KOPT-K1 (cell line): ENCODE results near the gene NSUN2.

Experiments used
- H3K27ac ChIP-seq: fragments of 200-600 bp; sonication (generic); 2 replicates; pipeline ENCODE4 v1.5.1; 2016; ENCODE audit warnings: antibody characterized with exemption, mild to moderate bottlenecking, low read depth, low read length; ENCODE audit not compliant: poor library complexity, severe bottlenecking
- H3K36me3 ChIP-seq: fragments of 200-600 bp; sonication (generic); 2 replicates; pipeline ENCODE4 v1.5.1; 2017; ENCODE audit warnings: antibody characterized with exemption, mild to moderate bottlenecking, low read length, moderate library complexity; ENCODE audit not compliant: insufficient read depth
- H3K9me3 ChIP-seq: fragments of 200-600 bp; sonication (generic); 2 replicates; pipeline ENCODE4 v1.5.1; 2017; ENCODE audit warnings: antibody characterized with exemption, low read length, mild to moderate bottlenecking; ENCODE audit not compliant: insufficient read depth, poor library complexity, severe bottlenecking

Gene NSUN2

GRCh38 chr5:6586647-6587042 is 46.2 kb downstream of the NSUN2 start:
- Histone ChIP-seq H3K36me3 (no peaks in the 10 kb centered on the region), H3K27ac (no peak overlapping the region), H3K9me3 (no peaks in the 10 kb centered on the region)

- H3K36me3 ChIP-seq = no peaks in the 10 kb centered on the region
- H3K27ac ChIP-seq = no peak overlapping the region
- no peaks in the 10 kb centered on the region for H3K9me3 ChIP-seq
Observed at GRCh38 chr5:6585939-6586646, 46.8 kb downstream of the NSUN2 start.

- H3K9me3 ChIP-seq = no peaks in the 10 kb centered on the region
- no peaks in the 10 kb centered on the region for H3K36me3 ChIP-seq
- H3K27ac ChIP-seq = no peak overlapping the region
Observed at GRCh38 chr5:6585168-6585567, 47.7 kb downstream of the NSUN2 start.

- no peaks in the 10 kb centered on the region for H3K36me3 ChIP-seq
Observed at GRCh38 chr5:6584727-6585126, 48.1 kb downstream of the NSUN2 start.

GRCh38 chr5:6584101-6584645 is 48.7 kb downstream of the NSUN2 start:
- Histone ChIP-seq H3K27ac (no peak overlapping the region), H3K36me3 (no peaks in the 10 kb centered on the region), H3K9me3 (no peaks in the 10 kb centered on the region)

More at GRCh38 chr5:6584727-6585126, 48.1 kb downstream of the NSUN2 start:
- Histone ChIP-seq H3K27ac (no peak overlapping the region), H3K9me3 (no peaks in the 10 kb centered on the region)

- H3K36me3 ChIP-seq = no peaks in the 10 kb centered on the region
- H3K27ac ChIP-seq = no peak overlapping the region
- H3K9me3 ChIP-seq = no peaks in the 10 kb centered on the region
Observed at GRCh38 chr5:6583049-6583880, 49.6 kb downstream of the NSUN2 start.

- H3K9me3 ChIP-seq = no peaks in the 10 kb centered on the region
- no peaks in the 10 kb centered on the region for H3K36me3 ChIP-seq
- no peak overlapping the region for H3K27ac ChIP-seq
Observed at GRCh38 chr5:6582507-6583048, 50.3 kb downstream of the NSUN2 start.

- Histone ChIP-seq H3K36me3 (no peaks in the 10 kb centered on the region), H3K9me3 (no peaks in the 10 kb centered on the region)
Observed at GRCh38 chr5:6581559-6582426, 51.1 kb downstream of the NSUN2 start.

GRCh38 chr5:6581090-6581489 is 51.8 kb downstream of the NSUN2 start:
- H3K27ac ChIP-seq = no peak overlapping the region
- H3K9me3 ChIP-seq = no peaks in the 10 kb centered on the region
- no peaks in the 10 kb centered on the region for H3K36me3 ChIP-seq

More at GRCh38 chr5:6581559-6582426, 51.1 kb downstream of the NSUN2 start:
- no peak overlapping the region for H3K27ac ChIP-seq

GRCh38 chr5:6579535-6579934 is 53.3 kb downstream of the NSUN2 start:
- no peak overlapping the region for H3K27ac ChIP-seq
- H3K36me3 ChIP-seq = no peaks in the 10 kb centered on the region
- no peaks in the 10 kb centered on the region for H3K9me3 ChIP-seq

GRCh38 chr5:6578676-6579343 is 54.0 kb downstream of the NSUN2 start:
- H3K36me3 ChIP-seq = no peaks in the 10 kb centered on the region
- H3K27ac ChIP-seq = no peak overlapping the region
- H3K9me3 ChIP-seq = no peaks in the 10 kb centered on the region

- Histone ChIP-seq H3K36me3 (no peaks in the 10 kb centered on the region), H3K9me3 (no peaks in the 10 kb centered on the region), H3K27ac (no peak overlapping the region)
Observed at GRCh38 chr5:6576861-6577501, 55.9 kb downstream of the NSUN2 start.

- H3K27ac ChIP-seq = no peak overlapping the region
- H3K36me3 ChIP-seq = no peaks in the 10 kb centered on the region
- H3K9me3 ChIP-seq = no peaks in the 10 kb centered on the region
Observed at GRCh38 chr5:6574537-6575245, 58.2 kb downstream of the NSUN2 start.
